K562 (cell line): ENCODE data around the gene DYNC1H1. TPM values are rescaled to one million over a fixed set of nuclear protein-coding genes. Genes with fewer than 3 reads are reported as not detected.
A peak's percentile ranks its signal among the peaks of the same experiment; 100 is the strongest.

Source experiments
- ATAC-seq: fragments of 200-7000 bp; cut with Tn5 transposase; 3 replicates; pipeline ENCODE4 v1.9.1; 2020; ENCODE audit warnings: moderate library complexity
- BruUV-seq: library from RNA; stranded (reverse); fragments of 400-500 nt; replicated peaks from 2 replicates; lab custom pipeline; 2021; lab: Mats Ljungman, UMichigan
- CTCF ChIA-PET: fragments of 300-600 bp; formaldehyde crosslinking; extraction: SDS; loops from one replicate; lab custom pipeline; 2021; ENCODE audit warnings: low intra/inter-chr PET ratio; lab: Yijun Ruan, JAX
- POLR2A ChIA-PET: fragments of 300-600, 350-650 bp; sonication (Branson Sonifier 250); formaldehyde crosslinking; extraction: SDS; loops from one replicate; lab custom pipeline; 2021; ENCODE audit warnings: antibody characterized with exemption, inconsistent platforms; lab: Yijun Ruan, JAX
- DNase-seq, 4 experiments: peaks; one replicate each; pipeline versions ENCODE4 v3.0.0 to v3.0.0-alpha.2; 2011 to 2018; ENCODE audit warnings: low spot score in 3 of 4, mixed read lengths in 3 of 4; ENCODE audit errors: extremely low read depth in 1 of 4
- FAIRE-seq: peaks from 2 replicates; lab custom pipeline; 2011; peaks lifted over from hg19 to GRCh38; lab: Jason Lieb, UNC
- H2AFZ ChIP-seq: 2 replicates; pipeline ENCODE4 v1.6.0; 2011; ENCODE audit warnings: low read depth, low read length, control low read depth, inconsistent platforms
- H3K27ac ChIP-seq: fragments of 200-600 bp; 3 replicates; pipeline ENCODE4 v1.8.0; 2011; ENCODE audit warnings: low read depth, mild to moderate bottlenecking, control low read depth, inconsistent platforms, low read length, moderate library complexity, mixed read lengths; ENCODE audit errors: extremely low read depth
- H3K27me3 ChIP-seq, 2 experiments: fragments of 300-600 bp in 1 of 2; 2 replicates in 1 of 2; 3 replicates in 1 of 2; pipeline versions ENCODE4 v1.6.0 to v1.8.0; 2011; ENCODE audit warnings: inconsistent platforms in 2 of 2, low read length in 2 of 2, mild to moderate bottlenecking in 1 of 2, mixed read lengths in 1 of 2, moderate library complexity in 1 of 2; ENCODE audit not compliant: control insufficient read depth in 2 of 2, insufficient read depth in 2 of 2
- H3K36me3 ChIP-seq: fragments of 300-600 bp; 3 replicates; pipeline ENCODE4 v1.8.0; 2011; ENCODE audit warnings: mild to moderate bottlenecking, low read length, inconsistent platforms; ENCODE audit not compliant: control insufficient read depth, insufficient read depth
- H3K4me1 ChIP-seq, 2 experiments: fragments of 200-600 bp in 1 of 2; replicated peaks in 1 of 2; 2 replicates in 1 of 2; 3 replicates in 1 of 2; pipeline versions ENCODE4 v1.5.1 to v1.8.0; 2011; ENCODE audit warnings: inconsistent platforms in 2 of 2, low read length in 2 of 2, mild to moderate bottlenecking in 1 of 2, mixed read lengths in 1 of 2, moderate library complexity in 1 of 2; ENCODE audit not compliant: control insufficient read depth in 2 of 2, insufficient read depth in 2 of 2
- H3K4me2 ChIP-seq: 2 replicates; pipeline ENCODE4 v1.6.1; 2011; ENCODE audit warnings: low read length, control low read depth, inconsistent platforms, mixed read lengths; ENCODE audit not compliant: insufficient read depth
- H3K4me3 ChIP-seq: fragments of 200-600 bp; sonication (generic), shearing (Covaris generic); 2 replicates; pipeline ENCODE4 v1.5.1; 2016; ENCODE audit warnings: control low read depth, inconsistent platforms
- H3K79me2 ChIP-seq: fragments of 200-600 bp; 3 replicates; pipeline ENCODE4 v1.8.0; 2011; ENCODE audit warnings: low read length, inconsistent platforms; ENCODE audit not compliant: control insufficient read depth, insufficient read depth
- H3K9ac ChIP-seq, 2 experiments: 2 replicates each; pipeline versions ENCODE4 v1.6.0 to v1.6.1; 2011; ENCODE audit warnings: low read depth in 2 of 2, low read length in 2 of 2, control low read depth in 1 of 2, inconsistent platforms in 1 of 2, mild to moderate bottlenecking in 1 of 2, mixed read lengths in 1 of 2; ENCODE audit not compliant: insufficient read depth in 1 of 2
- H3K9me1 ChIP-seq: one replicate; pipeline ENCODE4 v1.6.0; 2011; ENCODE audit warnings: inconsistent platforms, mild to moderate bottlenecking, low read length, moderate library complexity; ENCODE audit not compliant: control insufficient read depth, insufficient read depth
- H3K9me3 ChIP-seq: replicated peaks from 2 replicates; pipeline ENCODE4 v1.5.1; 2011; ENCODE audit warnings: low read depth, low read length, inconsistent platforms; ENCODE audit not compliant: control insufficient read depth, insufficient read depth
- H4K20me1 ChIP-seq: replicated peaks from 2 replicates; pipeline ENCODE4 v1.6.1; 2011; ENCODE audit warnings: low read length, inconsistent platforms, mixed read lengths; ENCODE audit not compliant: control insufficient read depth, insufficient read depth
- ATF3 ChIP-seq, 2 experiments: fragments of 450-650 bp in 1 of 2; sonication (generic) in 1 of 2; formaldehyde crosslinking in 1 of 2; IDR thresholded peaks in 1 of 2; conservative IDR thresholded peaks in 1 of 2; 2 replicates each; pipeline versions ENCODE4 v1.6.1 to v1.8.1; 2016 to 2023; ENCODE audit warnings: mild to moderate bottlenecking in 2 of 2, moderate library complexity in 2 of 2, inconsistent platforms in 1 of 2, missing genetic modification reagents in 1 of 2
- GMEB1 ChIP-seq: fragments of 250-450 bp; sonication (Bioruptor Pico); IDR thresholded peaks from 2 replicates; pipeline ENCODE4 v1.4.0; 2020; ENCODE audit warnings: mild to moderate bottlenecking
- MCM7 ChIP-seq, 2 experiments: fragments of 450-650 bp; IDR thresholded peaks; 2 replicates each; pipeline ENCODE4 v1.6.1; 2016 to 2018
- NFXL1 ChIP-seq: fragments of 450-650 bp; formaldehyde crosslinking; IDR thresholded peaks from 2 replicates; pipeline ENCODE4 v1.4.0; 2021; ENCODE audit warnings: mild to moderate bottlenecking
- NFYB ChIP-seq: IDR thresholded peaks from 2 replicates; pipeline ENCODE4 v1.6.1; 2011; ENCODE audit warnings: mild to moderate bottlenecking, moderate library complexity; ENCODE audit not compliant: insufficient read length; ENCODE audit errors: extremely low read depth
- NRF1 ChIP-seq, 2 experiments: fragments of 450-650 bp; IDR thresholded peaks in 1 of 2; conservative IDR thresholded peaks in 1 of 2; 2 replicates each; pipeline ENCODE4 v1.6.1; 2014; ENCODE audit warnings: mild to moderate bottlenecking in 2 of 2
- SREBF2 ChIP-seq: sonication (generic); formaldehyde crosslinking; IDR thresholded peaks from 2 replicates; pipeline ENCODE4 v1.4.0; 2020; ENCODE audit warnings: mild to moderate bottlenecking, missing genetic modification reagents
- STAT5A ChIP-seq: IDR thresholded peaks from 2 replicates; pipeline ENCODE4 v1.6.1; 2012; ENCODE audit warnings: low read length, inconsistent platforms, borderline replicate concordance
- TSHZ1 ChIP-seq: fragments of 250-450 bp; sonication (Bioruptor Pico); IDR thresholded peaks from 2 replicates; pipeline ENCODE4 v1.4.0; 2020; ENCODE audit warnings: mild to moderate bottlenecking, moderate library complexity
- ZBTB43 ChIP-seq: sonication (generic); formaldehyde crosslinking; IDR thresholded peaks from 2 replicates; pipeline ENCODE4 v1.8.0; 2023; ENCODE audit warnings: mild to moderate bottlenecking, missing genetic modification reagents
- ZNF3 ChIP-seq: fragments of 250-450 bp; sonication (Bioruptor Pico); IDR thresholded peaks from 2 replicates; pipeline ENCODE4 v1.5.0; 2021; ENCODE audit warnings: mild to moderate bottlenecking, moderate library complexity
- ZNF316 ChIP-seq: fragments of 450-650 bp; IDR thresholded peaks from 2 replicates; pipeline ENCODE4 v1.6.1; 2016
- WGBS: fragments of 100-300 bp; shearing (Covaris generic); methylation state at CpG from one replicate; pipeline ENCODE4 v1.1.6; 2016; ENCODE audit warnings: low coverage, mixed read lengths; ENCODE audit not compliant: insufficient coverage; ENCODE audit errors: missing lambda C conversion rate; 5-methylcytosine and 5-hydroxymethylcytosine counted together
- in situ Hi-C: fragments of 300-500 bp; cut with MboI; formaldehyde crosslinking; loops from 4 replicates; pipeline ENCODE4 v1.15.0; 2018; ENCODE audit warnings: inconsistent platforms, mixed read lengths
- intact Hi-C: fragments of 100-400 bp; cut with micrococcal nuclease; formaldehyde crosslinking; loops from 2 replicates; pipeline ENCODE4 v1.14.2; 2022
- polyA plus RNA-seq, 8 experiments: library from polyadenylated mRNA; depleted of rRNA in 4 of 8; stranded (reverse) in 5 of 8; unstranded in 3 of 8; fragments of >200 nt; fragmentation: Nextera tagmentation in 2 of 8; fragmentation: Illumina TruSeq in 1 of 8; extraction: Ambion mirVana in 2 of 8; extraction: Trizol in 1 of 8; gene quantifications; 2 replicates each; pipeline versions ENCODE4 v1.2.1 to v1.2.3, GENCODE V29; 2011 to 2014; ENCODE audit warnings: inconsistent platforms in 1 of 8, missing spikeins in 1 of 8
- total RNA-seq, 7 experiments: library from RNA; depleted of rRNA in 6 of 7; stranded (reverse); fragments of >200 nt in 6 of 7; fragmentation: Illumina TruSeq in 2 of 7; extraction: Trizol in 2 of 7; gene quantifications; 2 replicates each; pipeline versions ENCODE4 v1.2.1 to v1.2.3, GENCODE V29; 2011 to 2021; ENCODE audit warnings: low replicate concordance in 1 of 7

The DYNC1H1 gene
- total and polyA plus RNA-seq, 9 of the 15 experiments (the other 6 are each of a cell fraction or from before 2014, with no cell fraction given), result 31.9 to 335 (median 115) TPM

GRCh38 chr14:102071283-102071998 is 107.1 kb downstream of the DYNC1H1 start:
- Histone ChIP-seq H3K9me3 (no peaks in the 10 kb centered on the region), H3K9ac (no peak overlapping the region), H3K27me3 (no peaks in the 10 kb centered on the region), H3K4me2 (peak overlapping the region; percentile 1; the same call in 1 of the 2 replicates), H2AFZ (peak overlapping the region; percentile 78), H3K79me2 (no peaks in the 10 kb centered on the region), H3K27ac (peak overlapping the region; percentile 48; the same call in 2 of the 3 replicates), H3K4me1 (peaks cover 0 to 6% of the 10 kb centered on the region in 2 experiments; a peak in 2 of 5 replicates), H4K20me1 (no peaks in the 10 kb centered on the region), H3K4me3 (no peak overlapping the region), H3K36me3 (no peaks in the 10 kb centered on the region), H3K9me1 (no peaks in the 10 kb centered on the region)
- WGBS, result 25% methylated on average over 10 of the region's 10 CpGs
- DNase-seq, result no peak
- ChIA-PET CTCF (no interaction called here), POLR2A (interaction anchor here (0.6 to 1.5 kb wide), 2 partner anchors 12 to 23 kb away, joined by 3 to 4 read pairs; no protein-coding TSS in a partner anchor)
- no TSS peak for BruUV-seq
- intact Hi-C loops (no loop called here), in situ Hi-C loops (no loop called here)
- FAIRE-seq, result no peak
- ATAC-seq, result peak; percentile 66
- TF ChIP-seq NRF1 (conservative IDR thresholded peaks at IDR 0.05 in 1 of 2, IDR thresholded peaks at IDR 0.05 in 1 of 2) (no peak), TSHZ1 (no peak), STAT5A (no peak), MCM7 (IDR thresholded peaks at IDR 0.05) (no peak), NFXL1 (no peak), ZBTB43 (CRISPR knock-in tag) (no peak), ATF3 (IDR thresholded peaks at IDR 0.05) (peak; percentile 41; the same call in 1 of the 2 replicates), ATF3 (CRISPR knock-in tag; conservative IDR thresholded peaks at IDR 0.05) (no peak), ZNF316 (no peak), GMEB1 (CRISPR knock-in tag) (no peak), ZNF3 (CRISPR knock-in tag) (no peak), SREBF2 (CRISPR knock-in tag) (no peak), NFYB (no peak)
